GM23338 (cell line): ENCODE data around the gene ZNF691. TPM values are rescaled to one million over a fixed set of nuclear protein-coding genes. Genes with fewer than 3 reads are reported as not detected.
"Not testable (repeated sequence)": the region's sequence is repeated elsewhere in the genome, so short reads cannot be mapped to it uniquely, and the experiment has no call there.

ENCODE experiments used
- ATAC-seq: fragments of 200-7000 bp; cut with Tn5 transposase; 3 replicates; pipeline ENCODE4 v1.9.1; 2020
- DNase-seq: peaks from one replicate; pipeline ENCODE4 v3.0.0-alpha.2; 2015; ENCODE audit warnings: low spot score
- H2AFZ ChIP-seq: fragments of 200-600 bp; sonication (generic); 2 replicates; pipeline ENCODE4 v1.8.0; 2016; ENCODE audit warnings: antibody characterized with exemption, mild to moderate bottlenecking, moderate library complexity
- H3F3A ChIP-seq: fragments of 200-600 bp; sonication (generic); replicated peaks from 2 replicates; pipeline ENCODE4 v1.8.0; 2017; ENCODE audit warnings: antibody characterized with exemption, mixed run types, low read depth
- H3K27ac ChIP-seq: fragments of 200-600 bp; sonication (generic); 2 replicates; pipeline ENCODE4 v1.6.1; 2016; ENCODE audit warnings: low read depth
- H3K27me3 ChIP-seq: fragments of 200-600 bp; sonication (generic); 2 replicates; pipeline ENCODE4 v1.8.0; 2016; ENCODE audit warnings: mild to moderate bottlenecking, mixed run types, moderate library complexity; ENCODE audit not compliant: insufficient read depth
- H3K36me3 ChIP-seq: fragments of 200-600 bp; sonication (generic); 2 replicates; pipeline ENCODE4 v1.8.0; 2016; ENCODE audit warnings: mild to moderate bottlenecking; ENCODE audit not compliant: insufficient read depth
- H3K4me1 ChIP-seq: fragments of 200-600 bp; sonication (generic); 2 replicates; pipeline ENCODE4 v1.8.0; 2016; ENCODE audit warnings: mild to moderate bottlenecking, moderate library complexity; ENCODE audit not compliant: insufficient read depth
- H3K4me2 ChIP-seq: fragments of 200-600 bp; sonication (generic); 2 replicates; pipeline ENCODE4 v1.7.1; 2017; ENCODE audit warnings: mixed run types
- H3K4me3 ChIP-seq: fragments of 200-600 bp; sonication (generic); 2 replicates; pipeline ENCODE4 v1.6.1; 2016; ENCODE audit warnings: mixed run types
- H3K79me2 ChIP-seq: fragments of 200-600 bp; sonication (generic); replicated peaks from 2 replicates; pipeline ENCODE4 v1.8.0; 2017; ENCODE audit warnings: mild to moderate bottlenecking; ENCODE audit not compliant: insufficient read depth
- H3K9me2 ChIP-seq: fragments of 200-600 bp; sonication (generic); 2 replicates; pipeline ENCODE4 v1.8.0; 2017; ENCODE audit not compliant: insufficient read depth
- H4K20me1 ChIP-seq: fragments of 200-600 bp; sonication (generic); replicated peaks from 2 replicates; pipeline ENCODE4 v1.8.0; 2017; ENCODE audit warnings: mild to moderate bottlenecking; ENCODE audit not compliant: insufficient read depth
- H3K27ac Mint-ChIP-seq: 2 replicates; pipeline ENCODE4 v1.8.0; 2020; ENCODE audit warnings: inconsistent platforms, mild to moderate bottlenecking, moderate library complexity, mixed read lengths
- H3K27me3 Mint-ChIP-seq: 3 replicates; pipeline ENCODE4 v1.8.0; 2022; ENCODE audit warnings: low read depth, mild to moderate bottlenecking, moderate library complexity, mixed read lengths, inconsistent platforms; ENCODE audit not compliant: insufficient read depth, poor library complexity
- H3K36me3 Mint-ChIP-seq: 3 replicates; pipeline ENCODE4 v1.8.0; 2021; ENCODE audit warnings: low read depth, mild to moderate bottlenecking, inconsistent platforms, moderate library complexity, mixed read lengths
- H3K4me1 Mint-ChIP-seq: 3 replicates; pipeline ENCODE4 v1.8.0; 2020; ENCODE audit warnings: mild to moderate bottlenecking, inconsistent platforms, mixed read lengths
- H3K4me3 Mint-ChIP-seq: 3 replicates; pipeline ENCODE4 v1.8.0; 2021; ENCODE audit warnings: moderate library complexity, mild to moderate bottlenecking, inconsistent platforms, mixed read lengths
- H3K9me3 Mint-ChIP-seq: 3 replicates; pipeline ENCODE4 v1.8.0; 2020; ENCODE audit warnings: moderate library complexity, mild to moderate bottlenecking, inconsistent platforms, mixed read lengths
- EZH2 ChIP-seq: fragments of 200-600 bp; sonication (generic); IDR thresholded peaks from one replicate; pipeline ENCODE4 v1.8.0; 2017; ENCODE audit warnings: antibody characterized with exemption, mild to moderate bottlenecking, low read depth; ENCODE audit not compliant: unreplicated experiment
- EZH2phosphoT487 ChIP-seq: fragments of 200-600 bp; sonication (generic); IDR thresholded peaks from one replicate; pipeline ENCODE4 v1.8.1; 2018; ENCODE audit warnings: antibody characterized with exemption; ENCODE audit not compliant: unreplicated experiment
- JUNB ChIP-seq: IDR thresholded peaks from one replicate; pipeline ENCODE4 v1.6.1; 2016; ENCODE audit warnings: antibody characterized with exemption; ENCODE audit not compliant: unreplicated experiment
- NANOG ChIP-seq: IDR thresholded peaks from 2 replicates; pipeline ENCODE4 v1.6.1; 2016; ENCODE audit warnings: antibody characterized with exemption, borderline replicate concordance
- POLR2AphosphoS5 ChIP-seq: IDR thresholded peaks from 2 replicates; pipeline ENCODE4 v1.6.1; 2016; ENCODE audit warnings: antibody characterized with exemption, low read depth
- ZNF114 ChIP-seq: fragments of 250-450 bp; sonication (Bioruptor Pico); IDR thresholded peaks from 2 replicates; pipeline ENCODE4 v1.5.0; 2020; ENCODE audit warnings: mild to moderate bottlenecking, moderate library complexity
- ZNF331 ChIP-seq: fragments of 250-450 bp; sonication (Bioruptor Pico); IDR thresholded peaks from 2 replicates; pipeline ENCODE4 v1.5.0; 2020; ENCODE audit warnings: low read depth, mild to moderate bottlenecking, moderate library complexity
- polyA plus RNA-seq: library from polyadenylated mRNA; unstranded; fragments of >200 nt; fragmentation: Nextera tagmentation; extraction: Ambion mirVana; gene quantifications from 2 replicates; pipeline ENCODE4 v1.2.1, GENCODE V29; 2016
- total RNA-seq: library from RNA; depleted of rRNA; stranded (reverse); fragments of >200 nt; shearing (Covaris generic); gene quantifications from 2 replicates; pipeline ENCODE4 v1.2.3, GENCODE V29; 2014
- TF ChIP-seq, protein P1 (sequence below): IDR thresholded peaks from 2 replicates; pipeline ENCODE4 v1.6.1; 2016; ENCODE audit warnings: antibody characterized with exemption
- TF ChIP-seq, protein P2 (sequence below): fragments of 250-450 bp; sonication (Bioruptor Pico); IDR thresholded peaks from 2 replicates; pipeline ENCODE4 v1.5.0; 2020; ENCODE audit warnings: mild to moderate bottlenecking, moderate library complexity

ZNF691 gene
- total and polyA plus RNA-seq, 2 experiments from 2014 or later, result 21.3 to 27.7 TPM

DNA sequence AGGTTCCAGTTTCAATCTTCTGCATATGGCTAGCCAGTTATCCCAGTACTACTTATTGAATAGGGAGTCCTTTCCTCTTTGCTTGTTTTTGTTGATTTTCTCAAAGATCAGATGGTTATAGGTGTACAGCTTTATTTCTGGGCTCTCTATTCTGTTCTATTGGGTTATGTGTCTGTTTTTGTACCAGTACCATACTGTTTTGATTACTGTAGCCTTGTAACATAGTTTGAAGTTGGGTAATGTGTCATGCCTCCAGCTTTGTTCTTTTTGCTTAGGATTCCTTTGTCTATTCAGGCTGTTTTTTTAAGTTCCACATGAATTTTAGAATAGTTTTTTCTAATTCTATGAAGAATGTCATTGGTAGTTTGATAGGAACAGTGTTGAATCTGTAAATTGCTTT, 26.7 kb downstream of the ZNF691 start:
- H3K36me3 Mint-ChIP-seq, ATAC-seq, H2AFZ ChIP-seq: not testable (repeated sequence)

DNA sequence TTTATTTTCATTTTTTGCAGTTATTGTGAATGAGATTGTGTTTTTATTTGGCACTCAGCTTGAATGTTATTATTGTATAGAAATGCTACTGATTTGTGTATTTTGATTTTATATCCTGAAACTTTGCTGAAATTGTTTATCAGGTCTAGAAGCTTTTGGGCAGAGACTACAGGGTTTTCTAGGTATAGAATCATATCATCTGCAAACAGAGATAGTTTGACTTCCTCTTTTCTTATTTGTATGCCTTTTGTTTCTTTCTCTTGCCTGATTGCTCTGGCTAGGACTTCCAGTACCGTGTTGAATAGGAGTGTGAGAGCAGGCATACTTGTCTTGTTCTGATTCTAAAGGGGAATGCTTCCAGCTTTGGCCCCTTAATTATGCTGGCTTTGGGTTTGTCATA, 27.3 kb downstream of the ZNF691 start:
- H3K4me1 ChIP-seq, result no peaks in the 10 kb centered on the region
- no peak overlapping the region for H3K4me3 ChIP-seq
- no peaks in the 10 kb centered on the region for H3K79me2 ChIP-seq
- no peak overlapping the region for H3K4me2 ChIP-seq
- no peak for ATAC-seq
- H3F3A ChIP-seq, result no peaks in the 10 kb centered on the region
- TF ChIP-seq, protein P1, sequence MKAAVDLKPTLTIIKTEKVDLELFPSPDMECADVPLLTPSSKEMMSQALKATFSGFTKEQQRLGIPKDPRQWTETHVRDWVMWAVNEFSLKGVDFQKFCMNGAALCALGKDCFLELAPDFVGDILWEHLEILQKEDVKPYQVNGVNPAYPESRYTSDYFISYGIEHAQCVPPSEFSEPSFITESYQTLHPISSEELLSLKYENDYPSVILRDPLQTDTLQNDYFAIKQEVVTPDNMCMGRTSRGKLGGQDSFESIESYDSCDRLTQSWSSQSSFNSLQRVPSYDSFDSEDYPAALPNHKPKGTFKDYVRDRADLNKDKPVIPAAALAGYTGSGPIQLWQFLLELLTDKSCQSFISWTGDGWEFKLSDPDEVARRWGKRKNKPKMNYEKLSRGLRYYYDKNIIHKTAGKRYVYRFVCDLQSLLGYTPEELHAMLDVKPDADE, result no peak
- no peak for TF ChIP-seq NANOG
- no peak for TF ChIP-seq ZNF331 (CRISPR knock-in tag)
- no peak for TF ChIP-seq POLR2AphosphoS5
- H3K36me3 Mint-ChIP-seq, result no peaks in the 10 kb centered on the region
- H3K4me1 Mint-ChIP-seq, result peaks cover 9% of the 10 kb centered on the region; the same call in 2 of the 3 replicates
- no peaks in the 10 kb centered on the region for H3K27me3 ChIP-seq
- no peak overlapping the region for H3K27ac Mint-ChIP-seq
- H4K20me1 ChIP-seq, result no peaks in the 10 kb centered on the region
- H3K27me3 Mint-ChIP-seq, result peaks cover 2% of the 10 kb centered on the region
- peaks cover 5% of the 10 kb centered on the region; the same call in 1 of the 2 replicates for H3K9me2 ChIP-seq
- H2AFZ ChIP-seq, result no peak overlapping the region
- peaks cover 6% of the 10 kb centered on the region; the same call in 2 of the 3 replicates for H3K9me3 Mint-ChIP-seq
- no peak for DNase-seq
- no peak overlapping the region for H3K4me3 Mint-ChIP-seq
- no peaks in the 10 kb centered on the region for H3K36me3 ChIP-seq
- no peak overlapping the region for H3K27ac ChIP-seq

More for the DNA sequence above, 26.7 kb downstream of the ZNF691 start:
- not testable (repeated sequence) for H3K4me3 ChIP-seq, H3K9me3 Mint-ChIP-seq, H4K20me1 ChIP-seq, H3K4me1 Mint-ChIP-seq, DNase-seq, H3K9me2 ChIP-seq, H3K27ac ChIP-seq, H3K27me3 ChIP-seq, H3K36me3 ChIP-seq, H3K4me3 Mint-ChIP-seq, H3K4me1 ChIP-seq, H3F3A ChIP-seq, H3K79me2 ChIP-seq, H3K27me3 Mint-ChIP-seq, H3K4me2 ChIP-seq, H3K27ac Mint-ChIP-seq

DNA sequence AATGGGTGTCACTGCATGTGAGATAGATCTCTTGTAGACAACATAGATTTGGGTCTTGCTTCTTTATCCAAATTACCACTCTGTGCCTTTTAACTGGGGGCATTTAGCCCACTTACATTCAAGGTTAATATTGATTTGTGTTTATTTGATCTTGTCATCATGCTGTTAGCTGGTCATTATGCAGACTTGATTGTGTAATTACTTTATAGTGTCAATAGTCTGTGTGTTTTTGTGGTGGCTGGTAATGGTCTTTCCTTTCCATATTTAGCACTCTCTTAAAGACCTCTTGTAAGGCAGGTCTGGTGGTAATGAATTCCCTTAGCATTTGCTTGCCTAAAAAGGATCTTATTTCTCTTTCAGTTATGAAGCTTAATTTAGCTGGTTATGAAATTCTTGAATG, 29.6 kb downstream of the ZNF691 start:
- no peak for ATAC-seq

More for the DNA sequence above, 29.6 kb downstream of the ZNF691 start:
- no peak overlapping the region for H3K4me3 Mint-ChIP-seq
- Histone ChIP-seq H3K4me1 (no peaks in the 10 kb centered on the region), H2AFZ (no peak overlapping the region), H3K4me3 (no peak overlapping the region), H4K20me1 (no peaks in the 10 kb centered on the region), H3K79me2 (no peaks in the 10 kb centered on the region), H3K36me3 (no peaks in the 10 kb centered on the region), H3K9me2 (no peaks in the 10 kb centered on the region), H3K27me3 (no peaks in the 10 kb centered on the region), H3F3A (no peaks in the 10 kb centered on the region), H3K4me2 (no peak overlapping the region), H3K27ac (no peak overlapping the region)
- H3K36me3 Mint-ChIP-seq, result no peaks in the 10 kb centered on the region
- peaks cover 2% of the 10 kb centered on the region for H3K27me3 Mint-ChIP-seq
- peaks cover 10% of the 10 kb centered on the region; the same call in 2 of the 3 replicates for H3K9me3 Mint-ChIP-seq
- no peak overlapping the region for H3K27ac Mint-ChIP-seq
- no peak for DNase-seq
- peaks cover 9% of the 10 kb centered on the region; the same call in 2 of the 3 replicates for H3K4me1 Mint-ChIP-seq
- no peak for TF ChIP-seq EZH2
- no peak for TF ChIP-seq POLR2AphosphoS5
- TF ChIP-seq, protein P2, sequence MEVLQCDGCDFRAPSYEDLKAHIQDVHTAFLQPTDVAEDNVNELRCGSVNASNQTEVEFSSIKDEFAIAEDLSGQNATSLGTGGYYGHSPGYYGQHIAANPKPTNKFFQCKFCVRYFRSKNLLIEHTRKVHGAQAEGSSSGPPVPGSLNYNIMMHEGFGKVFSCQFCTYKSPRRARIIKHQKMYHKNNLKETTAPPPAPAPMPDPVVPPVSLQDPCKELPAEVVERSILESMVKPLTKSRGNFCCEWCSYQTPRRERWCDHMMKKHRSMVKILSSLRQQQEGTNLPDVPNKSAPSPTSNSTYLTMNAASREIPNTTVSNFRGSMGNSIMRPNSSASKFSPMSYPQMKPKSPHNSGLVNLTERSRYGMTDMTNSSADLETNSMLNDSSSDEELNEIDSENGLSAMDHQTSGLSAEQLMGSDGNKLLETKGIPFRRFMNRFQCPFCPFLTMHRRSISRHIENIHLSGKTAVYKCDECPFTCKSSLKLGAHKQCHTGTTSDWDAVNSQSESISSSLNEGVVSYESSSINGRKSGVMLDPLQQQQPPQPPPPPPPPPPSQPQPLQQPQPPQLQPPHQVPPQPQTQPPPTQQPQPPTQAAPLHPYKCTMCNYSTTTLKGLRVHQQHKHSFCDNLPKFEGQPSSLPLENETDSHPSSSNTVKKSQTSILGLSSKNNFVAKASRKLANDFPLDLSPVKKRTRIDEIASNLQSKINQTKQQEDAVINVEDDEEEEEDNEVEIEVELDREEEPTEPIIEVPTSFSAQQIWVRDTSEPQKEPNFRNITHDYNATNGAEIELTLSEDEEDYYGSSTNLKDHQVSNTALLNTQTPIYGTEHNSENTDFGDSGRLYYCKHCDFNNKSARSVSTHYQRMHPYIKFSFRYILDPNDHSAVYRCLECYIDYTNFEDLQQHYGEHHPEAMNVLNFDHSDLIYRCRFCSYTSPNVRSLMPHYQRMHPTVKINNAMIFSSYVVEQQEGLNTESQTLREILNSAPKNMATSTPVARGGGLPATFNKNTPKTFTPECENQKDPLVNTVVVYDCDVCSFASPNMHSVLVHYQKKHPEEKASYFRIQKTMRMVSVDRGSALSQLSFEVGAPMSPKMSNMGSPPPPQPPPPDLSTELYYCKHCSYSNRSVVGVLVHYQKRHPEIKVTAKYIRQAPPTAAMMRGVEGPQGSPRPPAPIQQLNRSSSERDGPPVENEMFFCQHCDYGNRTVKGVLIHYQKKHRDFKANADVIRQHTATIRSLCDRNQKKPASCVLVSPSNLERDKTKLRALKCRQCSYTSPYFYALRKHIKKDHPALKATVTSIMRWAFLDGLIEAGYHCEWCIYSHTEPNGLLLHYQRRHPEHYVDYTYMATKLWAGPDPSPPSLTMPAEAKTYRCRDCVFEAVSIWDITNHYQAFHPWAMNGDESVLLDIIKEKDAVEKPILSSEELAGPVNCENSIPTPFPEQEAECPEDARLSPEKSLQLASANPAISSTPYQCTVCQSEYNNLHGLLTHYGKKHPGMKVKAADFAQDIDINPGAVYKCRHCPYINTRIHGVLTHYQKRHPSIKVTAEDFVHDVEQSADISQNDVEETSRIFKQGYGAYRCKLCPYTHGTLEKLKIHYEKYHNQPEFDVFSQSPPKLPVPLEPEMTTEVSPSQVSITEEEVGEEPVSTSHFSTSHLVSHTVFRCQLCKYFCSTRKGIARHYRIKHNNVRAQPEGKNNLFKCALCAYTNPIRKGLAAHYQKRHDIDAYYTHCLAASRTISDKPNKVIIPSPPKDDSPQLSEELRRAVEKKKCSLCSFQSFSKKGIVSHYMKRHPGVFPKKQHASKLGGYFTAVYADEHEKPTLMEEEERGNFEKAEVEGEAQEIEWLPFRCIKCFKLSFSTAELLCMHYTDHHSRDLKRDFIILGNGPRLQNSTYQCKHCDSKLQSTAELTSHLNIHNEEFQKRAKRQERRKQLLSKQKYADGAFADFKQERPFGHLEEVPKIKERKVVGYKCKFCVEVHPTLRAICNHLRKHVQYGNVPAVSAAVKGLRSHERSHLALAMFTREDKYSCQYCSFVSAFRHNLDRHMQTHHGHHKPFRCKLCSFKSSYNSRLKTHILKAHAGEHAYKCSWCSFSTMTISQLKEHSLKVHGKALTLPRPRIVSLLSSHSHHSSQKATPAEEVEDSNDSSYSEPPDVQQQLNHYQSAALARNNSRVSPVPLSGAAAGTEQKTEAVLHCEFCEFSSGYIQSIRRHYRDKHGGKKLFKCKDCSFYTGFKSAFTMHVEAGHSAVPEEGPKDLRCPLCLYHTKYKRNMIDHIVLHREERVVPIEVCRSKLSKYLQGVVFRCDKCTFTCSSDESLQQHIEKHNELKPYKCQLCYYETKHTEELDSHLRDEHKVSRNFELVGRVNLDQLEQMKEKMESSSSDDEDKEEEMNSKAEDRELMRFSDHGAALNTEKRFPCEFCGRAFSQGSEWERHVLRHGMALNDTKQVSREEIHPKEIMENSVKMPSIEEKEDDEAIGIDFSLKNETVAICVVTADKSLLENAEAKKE (CRISPR knock-in tag), result no peak
- no peak for TF ChIP-seq NANOG
- TF ChIP-seq JUNB, result no peak
- no peak for TF ChIP-seq ZNF114 (CRISPR knock-in tag)
- TF ChIP-seq EZH2phosphoT487, result no peak
